ENCODE results near the gene TRAK1. TPM values are rescaled to one million over a fixed set of nuclear protein-coding genes. Genes with fewer than 3 reads are reported as not detected.

TRAK1 gene
- total RNA-seq, 1 donor from 2014 or later: 273 TPM

GRCh38 chr3:42162462-42162861 is 71.3 kb downstream of the TRAK1 start:
- DNase-seq: no peak
- intact Hi-C loops (cut with DNase I): no loop called here
- no peak for ATAC-seq (ENCODE audit: poor library complexity)

GRCh38 chr3:42163622-42164244 is 72.6 kb downstream of the TRAK1 start:
- intact Hi-C loops (cut with DNase I): no loop called here
- ATAC-seq (ENCODE audit: poor library complexity) (no peak), DNase-seq (no peak)

GRCh38 chr3:42164656-42165055 is 73.5 kb downstream of the TRAK1 start:
- DNase-seq: no peak
- intact Hi-C loops (cut with DNase I): no loop called here
- no peak for ATAC-seq (ENCODE audit: poor library complexity)

- ATAC-seq (ENCODE audit: poor library complexity): no peak
- intact Hi-C loops (cut with DNase I): no loop called here
- no peak for DNase-seq
Observed at GRCh38 chr3:42165211-42165610, 74.1 kb downstream of the TRAK1 start.

- DNase-seq (no peak), ATAC-seq (ENCODE audit: poor library complexity) (peak; percentile 25)
- intact Hi-C loops (cut with DNase I): no loop called here
Observed at GRCh38 chr3:42166214-42166613, 75.1 kb downstream of the TRAK1 start.

- DNase-seq: no peak
- peak; percentile 69 for ATAC-seq (ENCODE audit: poor library complexity)
- intact Hi-C loops (cut with DNase I): no loop called here
Observed at GRCh38 chr3:42166662-42167300, 75.6 kb downstream of the TRAK1 start.

GRCh38 chr3:42169579-42170120 is 78.5 kb downstream of the TRAK1 start:
- ATAC-seq (ENCODE audit: poor library complexity): no peak
- intact Hi-C loops (cut with DNase I): no loop called here
- no peak for DNase-seq

- intact Hi-C loops (cut with DNase I): no loop called here
- DNase-seq: no peak
Observed at GRCh38 chr3:42172047-42172654, 81.0 kb downstream of the TRAK1 start.

GRCh38 chr3:42173307-42173706 is 82.2 kb downstream of the TRAK1 start:
- DNase-seq: no peak
- ATAC-seq (ENCODE audit: poor library complexity): no peak
- intact Hi-C loops (cut with DNase I): no loop called here

More at GRCh38 chr3:42172047-42172654, 81.0 kb downstream of the TRAK1 start:
- ATAC-seq (ENCODE audit: poor library complexity): no peak

GRCh38 chr3:42174679-42175385 is 83.7 kb downstream of the TRAK1 start:
- no peak for ATAC-seq (ENCODE audit: poor library complexity)
- DNase-seq: no peak
- intact Hi-C loops (cut with DNase I): no loop called here

GRCh38 chr3:42175386-42176240 is 84.5 kb downstream of the TRAK1 start:
- intact Hi-C loops (cut with DNase I): no loop called here
- ATAC-seq (ENCODE audit: poor library complexity): no peak
- DNase-seq: no peak

GRCh38 chr3:42176242-42177034 is 85.3 kb downstream of the TRAK1 start:
- intact Hi-C loops (cut with DNase I): no loop called here
- DNase-seq (no peak), ATAC-seq (ENCODE audit: poor library complexity) (no peak)

- intact Hi-C loops (cut with DNase I): no loop called here
- ATAC-seq (ENCODE audit: poor library complexity) (no peak), DNase-seq (no peak)
Observed at GRCh38 chr3:42177068-42177800, 86.1 kb downstream of the TRAK1 start.

- DNase-seq (no peak), ATAC-seq (ENCODE audit: poor library complexity) (no peak)
- intact Hi-C loops (cut with DNase I): no loop called here
Observed at GRCh38 chr3:42177801-42178150, 86.6 kb downstream of the TRAK1 start.

GRCh38 chr3:42179110-42179725 is 88.1 kb downstream of the TRAK1 start:
- ATAC-seq (ENCODE audit: poor library complexity) (peak; percentile 79), DNase-seq (no peak)
- intact Hi-C loops (cut with DNase I): no loop called here

- ATAC-seq (ENCODE audit: poor library complexity) (no peak), DNase-seq (no peak)
- intact Hi-C loops (cut with DNase I): no loop called here
Observed at GRCh38 chr3:42180901-42181300, 89.7 kb downstream of the TRAK1 start.

GRCh38 chr3:42182555-42182954 is 91.4 kb downstream of the TRAK1 start:
- ATAC-seq (ENCODE audit: poor library complexity) (peak; percentile 32), DNase-seq (no peak)
- intact Hi-C loops (cut with DNase I): no loop called here

Measured in Right ventricle myocardium superior (tissue), 1 donor.